ENCODE results near the gene NPIPB6. TPM values are rescaled to one million over a fixed set of nuclear protein-coding genes. Genes with fewer than 3 reads are reported as not detected.

NPIPB6 gene
- total RNA-seq, 1 donor: 2.9 TPM

GRCh38 chr16:28317040-28317880 is 46.0 kb downstream of the NPIPB6 start:
- peak; percentile 83 for TF ChIP-seq CTCF (IDR thresholded peaks at IDR 0.05; ENCODE audit: extremely low read depth, low read depth, low read length)
- H3K27ac ChIP-seq (ENCODE audit: low read depth, low read length): no peak overlapping the region
- H4K20me1 ChIP-seq (ENCODE audit: insufficient read depth, low read length): no peaks in the 10 kb centered on the region
- DNase-seq (ENCODE audit: insufficient read length, low spot score, missing footprints): peak; percentile 96
- no peaks in the 10 kb centered on the region for H3K36me3 ChIP-seq (ENCODE audit: insufficient read depth, low read length)
- no peaks in the 10 kb centered on the region for H3K9me3 ChIP-seq (ENCODE audit: low read depth, low read length)
- no peak overlapping the region for H2AFZ ChIP-seq (ENCODE audit: low read length)
- H3K27me3 ChIP-seq (ENCODE audit: insufficient read depth, low read length): no peaks in the 10 kb centered on the region
- no peaks in the 10 kb centered on the region for H3K4me1 ChIP-seq (ENCODE audit: insufficient read depth, low read length)
- no peak overlapping the region for H3K4me3 ChIP-seq (ENCODE audit: insufficient read depth, low read length)
- H3K79me2 ChIP-seq (ENCODE audit: insufficient read depth, low read length): no peaks in the 10 kb centered on the region
- H3K4me2 ChIP-seq (ENCODE audit: insufficient read depth, low read length): peak overlapping the region; percentile 39

GRCh38 chr16:28316054-28316453 is 47.3 kb downstream of the NPIPB6 start:
- H2AFZ ChIP-seq (ENCODE audit: low read length): no peak overlapping the region
- peaks cover 3% of the 10 kb centered on the region for H3K27me3 ChIP-seq (ENCODE audit: insufficient read depth, low read length)
- no peak overlapping the region for H3K27ac ChIP-seq (ENCODE audit: low read depth, low read length)
- no peak overlapping the region for H3K4me3 ChIP-seq (ENCODE audit: insufficient read depth, low read length)
- H3K9me3 ChIP-seq (ENCODE audit: low read depth, low read length): no peaks in the 10 kb centered on the region
- no peak for TF ChIP-seq CTCF (IDR thresholded peaks at IDR 0.05; ENCODE audit: extremely low read depth, low read depth, low read length)
- H3K79me2 ChIP-seq (ENCODE audit: insufficient read depth, low read length): no peaks in the 10 kb centered on the region
- no peaks in the 10 kb centered on the region for H4K20me1 ChIP-seq (ENCODE audit: insufficient read depth, low read length)
- no peaks in the 10 kb centered on the region for H3K36me3 ChIP-seq (ENCODE audit: insufficient read depth, low read length)
- H3K4me1 ChIP-seq (ENCODE audit: insufficient read depth, low read length): no peaks in the 10 kb centered on the region
- H3K4me2 ChIP-seq (ENCODE audit: insufficient read depth, low read length): no peak overlapping the region
- peak; percentile 71 for DNase-seq (ENCODE audit: insufficient read length, low spot score, missing footprints)

GRCh38 chr16:28313587-28313986 is 49.7 kb downstream of the NPIPB6 start:
- peak; percentile 37 for DNase-seq (ENCODE audit: insufficient read length, low spot score, missing footprints)
- Histone ChIP-seq H3K27ac (ENCODE audit: low read depth, low read length) (no peak overlapping the region), H3K4me2 (ENCODE audit: insufficient read depth, low read length) (no peak overlapping the region), H3K9me3 (ENCODE audit: low read depth, low read length) (no peaks in the 10 kb centered on the region), H3K4me1 (ENCODE audit: insufficient read depth, low read length) (no peaks in the 10 kb centered on the region), H3K79me2 (ENCODE audit: insufficient read depth, low read length) (no peaks in the 10 kb centered on the region), H4K20me1 (ENCODE audit: insufficient read depth, low read length) (no peaks in the 10 kb centered on the region), H2AFZ (ENCODE audit: low read length) (no peak overlapping the region), H3K36me3 (ENCODE audit: insufficient read depth, low read length) (no peaks in the 10 kb centered on the region), H3K4me3 (ENCODE audit: insufficient read depth, low read length) (no peak overlapping the region), H3K27me3 (ENCODE audit: insufficient read depth, low read length) (peaks cover 3% of the 10 kb centered on the region)
- no peak for TF ChIP-seq CTCF (IDR thresholded peaks at IDR 0.05; ENCODE audit: extremely low read depth, low read depth, low read length)

GRCh38 chr16:28312327-28312726 is 51.0 kb downstream of the NPIPB6 start:
- H3K4me1 ChIP-seq (ENCODE audit: insufficient read depth, low read length): no peaks in the 10 kb centered on the region
- peak; percentile 32 for DNase-seq (ENCODE audit: insufficient read length, low spot score, missing footprints)
- no peak for TF ChIP-seq CTCF (IDR thresholded peaks at IDR 0.05; ENCODE audit: extremely low read depth, low read depth, low read length)
- H2AFZ ChIP-seq (ENCODE audit: low read length): no peak overlapping the region
- H3K36me3 ChIP-seq (ENCODE audit: insufficient read depth, low read length): no peaks in the 10 kb centered on the region
- peaks cover 3% of the 10 kb centered on the region for H3K27me3 ChIP-seq (ENCODE audit: insufficient read depth, low read length)
- H3K27ac ChIP-seq (ENCODE audit: low read depth, low read length): no peak overlapping the region
- no peaks in the 10 kb centered on the region for H4K20me1 ChIP-seq (ENCODE audit: insufficient read depth, low read length)
- H3K79me2 ChIP-seq (ENCODE audit: insufficient read depth, low read length): no peaks in the 10 kb centered on the region
- H3K4me2 ChIP-seq (ENCODE audit: insufficient read depth, low read length): no peak overlapping the region
- H3K4me3 ChIP-seq (ENCODE audit: insufficient read depth, low read length): no peak overlapping the region
- H3K9me3 ChIP-seq (ENCODE audit: low read depth, low read length): no peaks in the 10 kb centered on the region

Data from osteoblast (primary cell).